ENCODE results near the gene TRIM8. TPM values are rescaled to one million over a fixed set of nuclear protein-coding genes. Genes with fewer than 3 reads are reported as not detected.

The TRIM8 gene
- total RNA-seq, 6 experiments from 2014 or later: 34.7 to 99.8 (median 41.2) TPM

DNA sequence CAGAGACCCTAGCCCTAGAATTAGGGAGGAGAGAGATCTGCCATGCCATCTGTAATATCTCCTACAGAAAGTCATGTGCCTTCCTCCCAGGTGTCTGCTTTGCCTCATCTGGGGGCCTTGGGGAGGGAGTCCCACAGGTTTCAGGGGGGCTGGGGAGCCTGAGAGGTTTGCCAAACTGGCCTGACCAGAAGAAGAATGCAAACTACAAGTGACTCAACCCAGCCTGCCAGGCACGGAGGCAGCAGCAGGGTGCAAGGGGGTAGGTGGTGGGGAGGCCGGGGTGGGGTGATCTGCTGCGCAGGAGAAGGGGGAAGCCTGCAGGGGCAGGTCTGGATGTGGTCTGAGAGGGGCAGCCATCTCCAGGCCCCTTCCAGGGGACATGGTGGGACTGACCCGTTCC is 9.6 kb upstream of the TRIM8 start:
- no peak overlapping the region for H3K4me3 ChIP-seq
- 33% methylated on average over 1 of the region's 4 CpGs for WGBS (ENCODE audit: insufficient coverage, low coverage, low lambda C conversion rate, missing lambda C conversion rate)
- ATAC-seq (no peak), DNase-seq (peak in 1 of 3 donors; percentile 22)
- no peak overlapping the region for H3K27ac ChIP-seq
- no peaks in the 10 kb centered on the region for H3K36me3 ChIP-seq
- H3K27me3 ChIP-seq: no peaks in the 10 kb centered on the region
- TF ChIP-seq POLR2A (IDR thresholded peaks at IDR 0.05): no peak
- TF ChIP-seq, protein P1, sequence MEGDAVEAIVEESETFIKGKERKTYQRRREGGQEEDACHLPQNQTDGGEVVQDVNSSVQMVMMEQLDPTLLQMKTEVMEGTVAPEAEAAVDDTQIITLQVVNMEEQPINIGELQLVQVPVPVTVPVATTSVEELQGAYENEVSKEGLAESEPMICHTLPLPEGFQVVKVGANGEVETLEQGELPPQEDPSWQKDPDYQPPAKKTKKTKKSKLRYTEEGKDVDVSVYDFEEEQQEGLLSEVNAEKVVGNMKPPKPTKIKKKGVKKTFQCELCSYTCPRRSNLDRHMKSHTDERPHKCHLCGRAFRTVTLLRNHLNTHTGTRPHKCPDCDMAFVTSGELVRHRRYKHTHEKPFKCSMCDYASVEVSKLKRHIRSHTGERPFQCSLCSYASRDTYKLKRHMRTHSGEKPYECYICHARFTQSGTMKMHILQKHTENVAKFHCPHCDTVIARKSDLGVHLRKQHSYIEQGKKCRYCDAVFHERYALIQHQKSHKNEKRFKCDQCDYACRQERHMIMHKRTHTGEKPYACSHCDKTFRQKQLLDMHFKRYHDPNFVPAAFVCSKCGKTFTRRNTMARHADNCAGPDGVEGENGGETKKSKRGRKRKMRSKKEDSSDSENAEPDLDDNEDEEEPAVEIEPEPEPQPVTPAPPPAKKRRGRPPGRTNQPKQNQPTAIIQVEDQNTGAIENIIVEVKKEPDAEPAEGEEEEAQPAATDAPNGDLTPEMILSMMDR (IDR thresholded peaks at IDR 0.05): no peak
- H3K4me1 ChIP-seq: peaks cover 0 to 6% (median 0%) of the 10 kb centered on the region in 4 donors
- no peaks in the 10 kb centered on the region for H3K9me3 ChIP-seq
- intact Hi-C loops (cut with DNase I): no loop called here

DNA sequence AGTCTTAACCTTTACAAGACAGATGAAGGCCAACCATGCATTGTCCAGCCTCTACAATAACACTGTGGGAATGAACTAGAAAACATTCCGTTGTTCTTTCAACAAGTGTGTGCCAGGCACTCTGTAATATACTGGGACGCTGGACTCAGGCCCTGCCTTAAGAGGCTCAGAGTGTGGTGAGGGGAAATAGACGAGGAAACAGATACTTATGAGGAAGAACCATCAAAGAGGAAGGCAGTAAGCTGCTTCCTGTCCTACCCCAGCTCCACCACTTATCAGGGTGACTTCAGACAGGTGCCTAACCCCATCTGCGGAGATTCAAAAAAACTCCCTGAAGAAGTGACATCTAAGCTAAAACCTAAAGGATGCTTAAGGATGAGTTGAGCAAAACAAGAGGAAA is 8.9 kb upstream of the TRIM8 start:
- TF ChIP-seq, protein P1 (IDR thresholded peaks at IDR 0.05): no peak
- TF ChIP-seq POLR2A (IDR thresholded peaks at IDR 0.05): no peak
- Histone ChIP-seq H3K9me3 (no peaks in the 10 kb centered on the region), H3K27me3 (no peaks in the 10 kb centered on the region), H3K36me3 (no peaks in the 10 kb centered on the region), H3K4me1 (peaks cover 0 to 6% (median 0%) of the 10 kb centered on the region in 4 donors), H3K4me3 (no peak overlapping the region), H3K27ac (peak overlapping the region in 1 of 3 donors; percentile 10)
- DNase-seq (peak in 1 of 3 donors; percentile 23), ATAC-seq (peak in 2 of 4 donors; percentile 4 to 21)
- 24% methylated on average over 3 of the region's 4 CpGs for WGBS (ENCODE audit: insufficient coverage, low coverage, low lambda C conversion rate, missing lambda C conversion rate)
- intact Hi-C loops (cut with DNase I): no loop called here

DNA sequence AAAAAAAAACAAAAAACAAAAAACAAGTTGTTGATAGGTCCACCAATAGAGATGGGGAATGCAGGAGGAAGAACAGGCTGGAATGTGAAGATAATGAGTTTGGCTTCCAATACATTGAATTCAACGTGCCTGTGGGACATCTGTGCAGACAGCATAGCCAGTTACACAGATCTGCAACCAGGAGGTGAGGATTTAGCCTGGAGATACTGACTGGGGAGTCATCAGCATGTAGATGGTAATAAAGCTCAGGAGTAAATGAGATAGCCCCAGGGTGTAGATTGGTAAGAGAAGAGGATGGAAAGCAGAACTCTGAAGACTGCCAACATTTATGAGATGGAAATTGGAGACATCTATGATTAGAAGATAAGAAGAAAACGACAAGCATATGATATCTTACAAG is 4.7 kb upstream of the TRIM8 start:
- Histone ChIP-seq H3K36me3 (no peaks in the 10 kb centered on the region), H3K27me3 (no peaks in the 10 kb centered on the region), H3K4me1 (peaks cover 0 to 9% (median 0%) of the 10 kb centered on the region in 4 donors), H3K27ac (no peak overlapping the region), H3K4me3 (no peak overlapping the region), H3K9me3 (no peaks in the 10 kb centered on the region)
- TF ChIP-seq POLR2A (IDR thresholded peaks at IDR 0.05): no peak
- TF ChIP-seq, protein P1 (IDR thresholded peaks at IDR 0.05): no peak
- DNase-seq: no peak
- intact Hi-C loops (cut with DNase I): no loop called here
- ATAC-seq: no peak
- 22% methylated on average over 2 of the region's 2 CpGs for WGBS (ENCODE audit: insufficient coverage, low coverage, low lambda C conversion rate, missing lambda C conversion rate)

DNA sequence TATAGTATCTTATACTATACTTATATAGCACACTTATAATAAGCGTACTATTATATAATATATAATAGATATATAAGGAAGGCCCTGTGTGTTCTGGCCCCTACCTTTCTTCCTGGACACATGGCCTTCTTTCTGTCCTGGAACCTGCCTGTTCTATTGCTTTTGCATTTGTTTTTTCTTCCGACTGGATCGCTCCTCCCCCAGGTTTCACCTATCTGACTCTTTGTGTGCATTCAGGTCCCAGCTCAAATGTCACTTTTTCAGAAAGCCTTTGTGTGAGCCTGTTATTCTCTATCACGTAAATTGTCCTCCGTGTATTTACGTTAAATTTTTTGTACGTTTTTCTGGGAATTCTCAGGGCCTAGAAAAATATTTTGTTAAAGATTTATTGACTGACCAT is 2.9 kb upstream of the TRIM8 start:
- H3K4me3 ChIP-seq: peak overlapping the region; percentile 44 to 92 (median 81)
- no peak for ATAC-seq
- WGBS (ENCODE audit: insufficient coverage, low coverage, low lambda C conversion rate, missing lambda C conversion rate): 19% methylated on average over 7 of the region's 7 CpGs
- peaks cover 0 to 12% (median 0%) of the 10 kb centered on the region in 4 donors for H3K4me1 ChIP-seq
- no peaks in the 10 kb centered on the region for H3K9me3 ChIP-seq
- intact Hi-C loops (cut with DNase I): no loop called here
- TF ChIP-seq POLR2A (IDR thresholded peaks at IDR 0.05): no peak
- TF ChIP-seq, protein P1 (IDR thresholded peaks at IDR 0.05): no peak
- DNase-seq: peak in 1 of 3 donors; percentile 12
- peak overlapping the region; percentile 87 to 99 (median 96) for H3K27ac ChIP-seq
- no peaks in the 10 kb centered on the region for H3K27me3 ChIP-seq
- H3K36me3 ChIP-seq: no peaks in the 10 kb centered on the region
